Liver (tissue), 3 donors: Measurements from ENCODE around the gene ADGRL4.

Experiments
- GABPA ChIP-seq, 2 donors: IDR thresholded peaks in 1 of 2; conservative IDR thresholded peaks in 1 of 2; 2 replicates each; pipeline ENCODE4 v1.6.1; 2016; ENCODE audit warnings: antibody characterized with exemption in 2 of 2, mild to moderate bottlenecking in 1 of 2, moderate library complexity in 1 of 2
- TF ChIP-seq, protein P1 (sequence below): fragments of 150-350 bp; IDR thresholded peaks from 2 replicates; pipeline ENCODE4 v1.5.1; 2017; ENCODE audit warnings: improper control_type of control experiment, low read depth, low read length; ENCODE audit not compliant: missing input control
- donor health status: healthy.
- donor health status: healthy.

DNA sequence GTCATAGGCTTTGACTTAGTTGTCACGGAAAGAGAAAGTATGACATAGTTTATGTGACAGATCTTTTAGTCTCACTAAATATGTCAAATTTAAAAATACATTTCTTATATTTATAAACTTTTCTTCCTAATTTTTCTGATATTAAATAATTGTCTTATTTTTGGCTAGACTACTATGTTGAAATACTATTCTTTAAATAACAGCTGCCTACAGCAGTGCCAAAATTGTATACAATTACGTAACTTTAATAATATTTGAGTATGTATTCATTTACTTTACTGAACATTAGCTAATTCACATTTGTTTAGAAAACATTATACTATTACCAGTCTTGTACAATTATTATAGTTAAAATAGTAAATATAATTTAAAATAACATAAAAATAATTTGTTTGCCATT, 137.4 kb downstream of the ADGRL4 start:
- TF ChIP-seq, protein P1, sequence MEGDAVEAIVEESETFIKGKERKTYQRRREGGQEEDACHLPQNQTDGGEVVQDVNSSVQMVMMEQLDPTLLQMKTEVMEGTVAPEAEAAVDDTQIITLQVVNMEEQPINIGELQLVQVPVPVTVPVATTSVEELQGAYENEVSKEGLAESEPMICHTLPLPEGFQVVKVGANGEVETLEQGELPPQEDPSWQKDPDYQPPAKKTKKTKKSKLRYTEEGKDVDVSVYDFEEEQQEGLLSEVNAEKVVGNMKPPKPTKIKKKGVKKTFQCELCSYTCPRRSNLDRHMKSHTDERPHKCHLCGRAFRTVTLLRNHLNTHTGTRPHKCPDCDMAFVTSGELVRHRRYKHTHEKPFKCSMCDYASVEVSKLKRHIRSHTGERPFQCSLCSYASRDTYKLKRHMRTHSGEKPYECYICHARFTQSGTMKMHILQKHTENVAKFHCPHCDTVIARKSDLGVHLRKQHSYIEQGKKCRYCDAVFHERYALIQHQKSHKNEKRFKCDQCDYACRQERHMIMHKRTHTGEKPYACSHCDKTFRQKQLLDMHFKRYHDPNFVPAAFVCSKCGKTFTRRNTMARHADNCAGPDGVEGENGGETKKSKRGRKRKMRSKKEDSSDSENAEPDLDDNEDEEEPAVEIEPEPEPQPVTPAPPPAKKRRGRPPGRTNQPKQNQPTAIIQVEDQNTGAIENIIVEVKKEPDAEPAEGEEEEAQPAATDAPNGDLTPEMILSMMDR = no peak
- no peak for TF ChIP-seq GABPA (IDR thresholded peaks at IDR 0.05 in 1 of 2, conservative IDR thresholded peaks at IDR 0.05 in 1 of 2)
